GM23338 (cell line): ENCODE measurements around the gene RFX8. TPM values are rescaled to one million over a fixed set of nuclear protein-coding genes. Genes with fewer than 3 reads are reported as not detected.
A peak's percentile ranks its signal among the peaks of the same experiment; 100 is the strongest.

Experiments used
- ATAC-seq: fragments of 200-7000 bp; cut with Tn5 transposase; 3 replicates; pipeline ENCODE4 v1.9.1; 2020
- DNase-seq: peaks from one replicate; pipeline ENCODE4 v3.0.0-alpha.2; 2015; ENCODE audit warnings: low spot score
- H2AFZ ChIP-seq: fragments of 200-600 bp; sonication (generic); 2 replicates; pipeline ENCODE4 v1.8.0; 2016; ENCODE audit warnings: antibody characterized with exemption, mild to moderate bottlenecking, moderate library complexity
- H3F3A ChIP-seq: fragments of 200-600 bp; sonication (generic); replicated peaks from 2 replicates; pipeline ENCODE4 v1.8.0; 2017; ENCODE audit warnings: antibody characterized with exemption, mixed run types, low read depth
- H3K27ac ChIP-seq: fragments of 200-600 bp; sonication (generic); 2 replicates; pipeline ENCODE4 v1.6.1; 2016; ENCODE audit warnings: low read depth
- H3K27me3 ChIP-seq: fragments of 200-600 bp; sonication (generic); 2 replicates; pipeline ENCODE4 v1.8.0; 2016; ENCODE audit warnings: mild to moderate bottlenecking, mixed run types, moderate library complexity; ENCODE audit not compliant: insufficient read depth
- H3K36me3 ChIP-seq: fragments of 200-600 bp; sonication (generic); 2 replicates; pipeline ENCODE4 v1.8.0; 2016; ENCODE audit warnings: mild to moderate bottlenecking; ENCODE audit not compliant: insufficient read depth
- H3K4me1 ChIP-seq: fragments of 200-600 bp; sonication (generic); 2 replicates; pipeline ENCODE4 v1.8.0; 2016; ENCODE audit warnings: mild to moderate bottlenecking, moderate library complexity; ENCODE audit not compliant: insufficient read depth
- H3K4me2 ChIP-seq: fragments of 200-600 bp; sonication (generic); 2 replicates; pipeline ENCODE4 v1.7.1; 2017; ENCODE audit warnings: mixed run types
- H3K4me3 ChIP-seq: fragments of 200-600 bp; sonication (generic); 2 replicates; pipeline ENCODE4 v1.6.1; 2016; ENCODE audit warnings: mixed run types
- H3K79me2 ChIP-seq: fragments of 200-600 bp; sonication (generic); replicated peaks from 2 replicates; pipeline ENCODE4 v1.8.0; 2017; ENCODE audit warnings: mild to moderate bottlenecking; ENCODE audit not compliant: insufficient read depth
- H3K9me2 ChIP-seq: fragments of 200-600 bp; sonication (generic); 2 replicates; pipeline ENCODE4 v1.8.0; 2017; ENCODE audit not compliant: insufficient read depth
- H4K20me1 ChIP-seq: fragments of 200-600 bp; sonication (generic); replicated peaks from 2 replicates; pipeline ENCODE4 v1.8.0; 2017; ENCODE audit warnings: mild to moderate bottlenecking; ENCODE audit not compliant: insufficient read depth
- H3K27ac Mint-ChIP-seq: 2 replicates; pipeline ENCODE4 v1.8.0; 2020; ENCODE audit warnings: inconsistent platforms, mild to moderate bottlenecking, moderate library complexity, mixed read lengths
- H3K27me3 Mint-ChIP-seq: 3 replicates; pipeline ENCODE4 v1.8.0; 2022; ENCODE audit warnings: low read depth, mild to moderate bottlenecking, moderate library complexity, mixed read lengths, inconsistent platforms; ENCODE audit not compliant: insufficient read depth, poor library complexity
- H3K36me3 Mint-ChIP-seq: 3 replicates; pipeline ENCODE4 v1.8.0; 2021; ENCODE audit warnings: low read depth, mild to moderate bottlenecking, inconsistent platforms, moderate library complexity, mixed read lengths
- H3K4me1 Mint-ChIP-seq: 3 replicates; pipeline ENCODE4 v1.8.0; 2020; ENCODE audit warnings: mild to moderate bottlenecking, inconsistent platforms, mixed read lengths
- H3K4me3 Mint-ChIP-seq: 3 replicates; pipeline ENCODE4 v1.8.0; 2021; ENCODE audit warnings: moderate library complexity, mild to moderate bottlenecking, inconsistent platforms, mixed read lengths
- H3K9me3 Mint-ChIP-seq: 3 replicates; pipeline ENCODE4 v1.8.0; 2020; ENCODE audit warnings: moderate library complexity, mild to moderate bottlenecking, inconsistent platforms, mixed read lengths
- CREB1 ChIP-seq: fragments of 250-450 bp; sonication (Bioruptor Pico); IDR thresholded peaks from 2 replicates; pipeline ENCODE4 v1.5.0; 2020; ENCODE audit warnings: low read depth, mild to moderate bottlenecking, moderate library complexity
- EZH2 ChIP-seq: fragments of 200-600 bp; sonication (generic); IDR thresholded peaks from one replicate; pipeline ENCODE4 v1.8.0; 2017; ENCODE audit warnings: antibody characterized with exemption, mild to moderate bottlenecking, low read depth; ENCODE audit not compliant: unreplicated experiment
- EZH2phosphoT487 ChIP-seq: fragments of 200-600 bp; sonication (generic); IDR thresholded peaks from one replicate; pipeline ENCODE4 v1.8.1; 2018; ENCODE audit warnings: antibody characterized with exemption; ENCODE audit not compliant: unreplicated experiment
- JUNB ChIP-seq: IDR thresholded peaks from one replicate; pipeline ENCODE4 v1.6.1; 2016; ENCODE audit warnings: antibody characterized with exemption; ENCODE audit not compliant: unreplicated experiment
- POLR2AphosphoS5 ChIP-seq: IDR thresholded peaks from 2 replicates; pipeline ENCODE4 v1.6.1; 2016; ENCODE audit warnings: antibody characterized with exemption, low read depth
- STAT1 ChIP-seq: IDR thresholded peaks from one replicate; pipeline ENCODE4 v1.6.1; 2016; ENCODE audit warnings: antibody characterized with exemption; ENCODE audit not compliant: unreplicated experiment
- ZNF114 ChIP-seq: fragments of 250-450 bp; sonication (Bioruptor Pico); IDR thresholded peaks from 2 replicates; pipeline ENCODE4 v1.5.0; 2020; ENCODE audit warnings: mild to moderate bottlenecking, moderate library complexity
- ZNF331 ChIP-seq: fragments of 250-450 bp; sonication (Bioruptor Pico); IDR thresholded peaks from 2 replicates; pipeline ENCODE4 v1.5.0; 2020; ENCODE audit warnings: low read depth, mild to moderate bottlenecking, moderate library complexity
- long read RNA-seq: library from polyadenylated mRNA; unstranded; transcript quantifications from one replicate; pipeline ENCODE4 v2.0.0, GENCODE V29; 2020; ENCODE audit not compliant: unreplicated experiment
- polyA plus RNA-seq: library from polyadenylated mRNA; unstranded; fragments of >200 nt; fragmentation: Nextera tagmentation; extraction: Ambion mirVana; gene quantifications from 2 replicates; pipeline ENCODE4 v1.2.1, GENCODE V29; 2016
- total RNA-seq: library from RNA; depleted of rRNA; stranded (reverse); fragments of >200 nt; shearing (Covaris generic); gene quantifications from 2 replicates; pipeline ENCODE4 v1.2.3, GENCODE V29; 2014; rRNA removed
- TF ChIP-seq, protein P1 (sequence below): fragments of 250-450 bp; sonication (Bioruptor Pico); IDR thresholded peaks from 2 replicates; pipeline ENCODE4 v1.5.0; 2020; ENCODE audit warnings: mild to moderate bottlenecking, moderate library complexity
- TF ChIP-seq, protein P2 (sequence below): IDR thresholded peaks from 2 replicates; pipeline ENCODE4 v1.6.1; 2016; ENCODE audit warnings: antibody characterized with exemption

The RFX8 gene
- total RNA-seq (0.19 and 1.5 TPM in 2 replicates), polyA plus RNA-seq (0.49 and 0.65 TPM in 2 replicates)
- long read RNA-seq = 0 reads

DNA sequence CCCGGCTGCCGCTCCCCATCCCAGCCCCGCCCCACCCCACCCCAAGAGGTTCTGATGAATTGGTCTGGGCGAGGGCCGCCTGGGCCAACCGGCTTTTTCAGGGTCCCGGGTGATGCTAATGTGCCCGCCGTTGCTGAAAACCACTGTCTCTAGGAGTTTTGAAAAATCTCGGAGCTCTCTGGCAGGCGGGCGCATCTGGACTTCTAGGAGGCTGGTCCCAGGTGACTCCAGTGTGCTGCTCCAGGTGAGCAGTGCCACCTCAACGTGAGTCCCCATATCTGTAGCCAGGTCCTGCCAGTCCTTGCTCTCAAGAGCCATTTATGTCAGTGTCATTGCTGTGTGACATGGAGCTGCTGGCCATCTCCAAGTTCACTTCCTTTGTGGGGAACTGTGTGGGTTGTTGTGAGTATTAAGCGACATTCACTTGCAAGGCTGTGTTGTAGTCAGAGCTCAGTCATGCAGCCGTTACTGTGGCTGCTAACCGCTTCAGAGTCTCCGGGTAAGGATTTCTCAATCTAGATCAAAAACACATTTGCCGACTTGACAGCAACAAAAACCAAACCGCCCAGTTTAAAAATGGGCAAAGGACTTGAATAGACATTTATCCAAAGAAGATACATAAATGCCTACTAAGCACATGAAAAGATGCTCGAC is at the start of gene RFX8:
TSS of gene RFX8 (minus strand) at position 382 of the 654 bp plus-strand sequence. CDS start 8,264 bp downstream, outside the sequence.
- 0 out of 2 replicates have a peak, but pooled peaks cover 7% of the 10 kb centered on the region for H3F3A ChIP-seq
- no peak within 1 kb of the TSS for H3K27ac Mint-ChIP-seq
- TF ChIP-seq POLR2AphosphoS5 (0 out of 2 replicates have a peak, but pooled peaks have one; percentile 6), STAT1 (no peak)
- no peaks in the 10 kb centered on the region for H4K20me1 ChIP-seq
- peak within 1 kb of the TSS; percentile 65 for H3K4me3 ChIP-seq
- peaks cover 26% of the 10 kb centered on the region for H3K4me1 ChIP-seq
- no peaks in the 10 kb centered on the region for H3K9me3 Mint-ChIP-seq
- H3K4me1 Mint-ChIP-seq = peaks cover 29% of the 10 kb centered on the region
- H3K27ac ChIP-seq = no peak within 1 kb of the TSS
- peak; percentile 44 for ATAC-seq
- peak within 1 kb of the TSS; percentile 72 for H3K4me2 ChIP-seq
- no peaks in the 10 kb centered on the region for H3K9me2 ChIP-seq
- H3K27me3 ChIP-seq = peaks cover 3% of the 10 kb centered on the region; the same call in 1 of the 2 replicates
- peak; percentile 51 for DNase-seq
- H3K36me3 ChIP-seq = no peaks in the 10 kb centered on the region; the same call in 1 of the 2 replicates
- H3K36me3 Mint-ChIP-seq = no peaks in the 10 kb centered on the region
- peaks cover 12% of the 10 kb centered on the region for H3K27me3 Mint-ChIP-seq
- H2AFZ ChIP-seq = peak within 1 kb of the TSS; percentile 60
- H3K79me2 ChIP-seq = no peaks in the 10 kb centered on the region
- peak within 1 kb of the TSS; percentile 78 for H3K4me3 Mint-ChIP-seq

DNA sequence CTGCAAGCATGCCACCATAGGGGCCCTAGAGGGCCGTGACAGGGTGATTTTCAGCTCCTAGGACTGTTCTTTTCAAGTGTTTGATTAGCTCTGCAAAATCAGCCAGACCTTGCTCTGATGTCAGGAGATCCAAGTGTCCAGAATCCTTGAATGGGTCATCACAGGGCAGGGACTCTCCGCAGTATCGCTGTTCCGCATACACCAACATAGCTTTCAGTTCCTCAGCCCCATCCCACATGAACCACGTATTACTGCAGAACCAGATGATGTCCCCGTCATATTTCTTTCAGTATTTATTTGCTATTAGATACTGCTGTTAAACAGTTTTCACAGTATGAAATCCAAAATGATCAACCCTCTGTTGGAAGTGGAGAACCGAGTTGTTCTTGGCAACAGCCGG is 46.6 kb upstream of the RFX8 start:
- Histone ChIP-seq H3F3A (no peaks in the 10 kb centered on the region), H3K9me2 (peaks cover 15% of the 10 kb centered on the region), H4K20me1 (no peaks in the 10 kb centered on the region), H2AFZ (no peak overlapping the region), H3K27me3 (no peaks in the 10 kb centered on the region), H3K4me3 (no peak overlapping the region), H3K79me2 (no peaks in the 10 kb centered on the region), H3K27ac (no peak overlapping the region), H3K4me1 (peaks cover 27% of the 10 kb centered on the region), H3K36me3 (peaks cover 4% of the 10 kb centered on the region; the same call in 1 of the 2 replicates), H3K4me2 (no peak overlapping the region)
- DNase-seq (no peak), ATAC-seq (no peak)
- no peak overlapping the region for H3K27ac Mint-ChIP-seq
- peaks cover 26% of the 10 kb centered on the region for H3K4me1 Mint-ChIP-seq
- H3K36me3 Mint-ChIP-seq = peaks cover 8% of the 10 kb centered on the region
- H3K9me3 Mint-ChIP-seq = peaks cover 12% of the 10 kb centered on the region
- H3K27me3 Mint-ChIP-seq = peaks cover 5% of the 10 kb centered on the region
- no peak overlapping the region for H3K4me3 Mint-ChIP-seq
- TF ChIP-seq EZH2 = no peak
- TF ChIP-seq POLR2AphosphoS5 = no peak
- TF ChIP-seq, protein P1, sequence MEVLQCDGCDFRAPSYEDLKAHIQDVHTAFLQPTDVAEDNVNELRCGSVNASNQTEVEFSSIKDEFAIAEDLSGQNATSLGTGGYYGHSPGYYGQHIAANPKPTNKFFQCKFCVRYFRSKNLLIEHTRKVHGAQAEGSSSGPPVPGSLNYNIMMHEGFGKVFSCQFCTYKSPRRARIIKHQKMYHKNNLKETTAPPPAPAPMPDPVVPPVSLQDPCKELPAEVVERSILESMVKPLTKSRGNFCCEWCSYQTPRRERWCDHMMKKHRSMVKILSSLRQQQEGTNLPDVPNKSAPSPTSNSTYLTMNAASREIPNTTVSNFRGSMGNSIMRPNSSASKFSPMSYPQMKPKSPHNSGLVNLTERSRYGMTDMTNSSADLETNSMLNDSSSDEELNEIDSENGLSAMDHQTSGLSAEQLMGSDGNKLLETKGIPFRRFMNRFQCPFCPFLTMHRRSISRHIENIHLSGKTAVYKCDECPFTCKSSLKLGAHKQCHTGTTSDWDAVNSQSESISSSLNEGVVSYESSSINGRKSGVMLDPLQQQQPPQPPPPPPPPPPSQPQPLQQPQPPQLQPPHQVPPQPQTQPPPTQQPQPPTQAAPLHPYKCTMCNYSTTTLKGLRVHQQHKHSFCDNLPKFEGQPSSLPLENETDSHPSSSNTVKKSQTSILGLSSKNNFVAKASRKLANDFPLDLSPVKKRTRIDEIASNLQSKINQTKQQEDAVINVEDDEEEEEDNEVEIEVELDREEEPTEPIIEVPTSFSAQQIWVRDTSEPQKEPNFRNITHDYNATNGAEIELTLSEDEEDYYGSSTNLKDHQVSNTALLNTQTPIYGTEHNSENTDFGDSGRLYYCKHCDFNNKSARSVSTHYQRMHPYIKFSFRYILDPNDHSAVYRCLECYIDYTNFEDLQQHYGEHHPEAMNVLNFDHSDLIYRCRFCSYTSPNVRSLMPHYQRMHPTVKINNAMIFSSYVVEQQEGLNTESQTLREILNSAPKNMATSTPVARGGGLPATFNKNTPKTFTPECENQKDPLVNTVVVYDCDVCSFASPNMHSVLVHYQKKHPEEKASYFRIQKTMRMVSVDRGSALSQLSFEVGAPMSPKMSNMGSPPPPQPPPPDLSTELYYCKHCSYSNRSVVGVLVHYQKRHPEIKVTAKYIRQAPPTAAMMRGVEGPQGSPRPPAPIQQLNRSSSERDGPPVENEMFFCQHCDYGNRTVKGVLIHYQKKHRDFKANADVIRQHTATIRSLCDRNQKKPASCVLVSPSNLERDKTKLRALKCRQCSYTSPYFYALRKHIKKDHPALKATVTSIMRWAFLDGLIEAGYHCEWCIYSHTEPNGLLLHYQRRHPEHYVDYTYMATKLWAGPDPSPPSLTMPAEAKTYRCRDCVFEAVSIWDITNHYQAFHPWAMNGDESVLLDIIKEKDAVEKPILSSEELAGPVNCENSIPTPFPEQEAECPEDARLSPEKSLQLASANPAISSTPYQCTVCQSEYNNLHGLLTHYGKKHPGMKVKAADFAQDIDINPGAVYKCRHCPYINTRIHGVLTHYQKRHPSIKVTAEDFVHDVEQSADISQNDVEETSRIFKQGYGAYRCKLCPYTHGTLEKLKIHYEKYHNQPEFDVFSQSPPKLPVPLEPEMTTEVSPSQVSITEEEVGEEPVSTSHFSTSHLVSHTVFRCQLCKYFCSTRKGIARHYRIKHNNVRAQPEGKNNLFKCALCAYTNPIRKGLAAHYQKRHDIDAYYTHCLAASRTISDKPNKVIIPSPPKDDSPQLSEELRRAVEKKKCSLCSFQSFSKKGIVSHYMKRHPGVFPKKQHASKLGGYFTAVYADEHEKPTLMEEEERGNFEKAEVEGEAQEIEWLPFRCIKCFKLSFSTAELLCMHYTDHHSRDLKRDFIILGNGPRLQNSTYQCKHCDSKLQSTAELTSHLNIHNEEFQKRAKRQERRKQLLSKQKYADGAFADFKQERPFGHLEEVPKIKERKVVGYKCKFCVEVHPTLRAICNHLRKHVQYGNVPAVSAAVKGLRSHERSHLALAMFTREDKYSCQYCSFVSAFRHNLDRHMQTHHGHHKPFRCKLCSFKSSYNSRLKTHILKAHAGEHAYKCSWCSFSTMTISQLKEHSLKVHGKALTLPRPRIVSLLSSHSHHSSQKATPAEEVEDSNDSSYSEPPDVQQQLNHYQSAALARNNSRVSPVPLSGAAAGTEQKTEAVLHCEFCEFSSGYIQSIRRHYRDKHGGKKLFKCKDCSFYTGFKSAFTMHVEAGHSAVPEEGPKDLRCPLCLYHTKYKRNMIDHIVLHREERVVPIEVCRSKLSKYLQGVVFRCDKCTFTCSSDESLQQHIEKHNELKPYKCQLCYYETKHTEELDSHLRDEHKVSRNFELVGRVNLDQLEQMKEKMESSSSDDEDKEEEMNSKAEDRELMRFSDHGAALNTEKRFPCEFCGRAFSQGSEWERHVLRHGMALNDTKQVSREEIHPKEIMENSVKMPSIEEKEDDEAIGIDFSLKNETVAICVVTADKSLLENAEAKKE (CRISPR knock-in tag) = no peak
- TF ChIP-seq JUNB = no peak
- no peak for TF ChIP-seq ZNF114 (CRISPR knock-in tag)
- no peak for TF ChIP-seq ZNF331 (CRISPR knock-in tag)
- TF ChIP-seq, protein P2, sequence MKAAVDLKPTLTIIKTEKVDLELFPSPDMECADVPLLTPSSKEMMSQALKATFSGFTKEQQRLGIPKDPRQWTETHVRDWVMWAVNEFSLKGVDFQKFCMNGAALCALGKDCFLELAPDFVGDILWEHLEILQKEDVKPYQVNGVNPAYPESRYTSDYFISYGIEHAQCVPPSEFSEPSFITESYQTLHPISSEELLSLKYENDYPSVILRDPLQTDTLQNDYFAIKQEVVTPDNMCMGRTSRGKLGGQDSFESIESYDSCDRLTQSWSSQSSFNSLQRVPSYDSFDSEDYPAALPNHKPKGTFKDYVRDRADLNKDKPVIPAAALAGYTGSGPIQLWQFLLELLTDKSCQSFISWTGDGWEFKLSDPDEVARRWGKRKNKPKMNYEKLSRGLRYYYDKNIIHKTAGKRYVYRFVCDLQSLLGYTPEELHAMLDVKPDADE = no peak
- no peak for TF ChIP-seq EZH2phosphoT487
- no peak for TF ChIP-seq CREB1
